Colonic mucosa (tissue), 4 donors: ENCODE results near the gene TEX22. TPM values are rescaled to one million over a fixed set of nuclear protein-coding genes. Genes with fewer than 3 reads are reported as not detected.

Experiments
- DNase-seq: peaks from one replicate; pipeline ENCODE4 v3.0.0-alpha.2; 2020
- H3K27ac ChIP-seq: fragments of 200-600 bp; one replicate; pipeline ENCODE4 v1.8.0; 2021
- H3K27me3 ChIP-seq: fragments of 200-600 bp; one replicate; pipeline ENCODE4 v1.8.0; 2021
- H3K36me3 ChIP-seq: fragments of 200-600 bp; one replicate; pipeline ENCODE4 v1.8.0; 2021
- H3K4me1 ChIP-seq: fragments of 200-600 bp; one replicate; pipeline ENCODE4 v1.8.0; 2021; ENCODE audit warnings: mild to moderate bottlenecking
- H3K4me3 ChIP-seq: fragments of 200-600 bp; one replicate; pipeline ENCODE4 v1.8.0; 2021
- H3K9ac ChIP-seq, 2 donors: one replicate each; pipeline ENCODE4 v1.7.0; 2013; ENCODE audit warnings: control low read depth in 2 of 2, low read depth in 2 of 2, low read length in 2 of 2
- H3K9me3 ChIP-seq: fragments of 200-600 bp; one replicate; pipeline ENCODE4 v1.8.0; 2021
- CTCF ChIP-seq: fragments of 200-600 bp; IDR thresholded peaks from one replicate; pipeline ENCODE4 v1.8.0; 2022; ENCODE audit warnings: antibody characterized with exemption, mild to moderate bottlenecking
- intact Hi-C: fragments of 100-400 bp; cut with DNase I; formaldehyde crosslinking; loops from one replicate; pipeline ENCODE4 v1.14.1; 2022
- total RNA-seq, 2 donors: library from RNA; stranded (reverse); fragmentation: NEBNext Ultra II Directional in 1 of 2; extraction: Animal tissue kit (Norgen Biotek cat#: 25700) in 1 of 2; gene quantifications; one replicate each; pipeline ENCODE4 v1.2.1, GENCODE V29; 2021
- donor health status: healthy.
- donor health status: DM: no; HTN: no; CAD: no.
- donor health status: DM: no; HTN: no; CAD: no.

The TEX22 gene
- total RNA-seq, 2 donors from 2014 or later = 1.4 to 2.4 TPM

- H3K36me3 ChIP-seq = no peaks in the 10 kb centered on the region
- H3K4me3 ChIP-seq = no peak overlapping the region
- intact Hi-C loops = no loop called here
- DNase-seq = no peak
- H3K9ac ChIP-seq = no peak overlapping the region
- no peaks in the 10 kb centered on the region for H3K4me1 ChIP-seq
- H3K9me3 ChIP-seq = no peaks in the 10 kb centered on the region
- TF ChIP-seq CTCF = no peak
- no peak overlapping the region for H3K27ac ChIP-seq
- H3K27me3 ChIP-seq = no peaks in the 10 kb centered on the region
These were observed 14.2 kb upstream of the TEX22 start for GRCh38 chr14:105384041-105384557.

- Histone ChIP-seq H3K4me1 (no peaks in the 10 kb centered on the region), H3K27ac (no peak overlapping the region), H3K4me3 (no peak overlapping the region), H3K27me3 (no peaks in the 10 kb centered on the region), H3K9me3 (no peaks in the 10 kb centered on the region), H3K9ac (no peak overlapping the region), H3K36me3 (no peaks in the 10 kb centered on the region)
- DNase-seq = no peak
- intact Hi-C loops = no loop called here
- TF ChIP-seq CTCF = no peak
These were observed 13.6 kb upstream of the TEX22 start for GRCh38 chr14:105384605-105385321.

- H3K27ac ChIP-seq = no peak overlapping the region
- intact Hi-C loops = no loop called here
- no peak for DNase-seq
- TF ChIP-seq CTCF = no peak
- no peak overlapping the region for H3K4me3 ChIP-seq
- no peaks in the 10 kb centered on the region for H3K9me3 ChIP-seq
- no peaks in the 10 kb centered on the region for H3K4me1 ChIP-seq
- no peaks in the 10 kb centered on the region for H3K36me3 ChIP-seq
- H3K9ac ChIP-seq = no peak overlapping the region
- no peaks in the 10 kb centered on the region for H3K27me3 ChIP-seq
These were observed 13.1 kb upstream of the TEX22 start for GRCh38 chr14:105385322-105385637.

- no peak overlapping the region for H3K27ac ChIP-seq
- H3K9me3 ChIP-seq = no peaks in the 10 kb centered on the region
- H3K9ac ChIP-seq = no peak overlapping the region
- intact Hi-C loops = no loop called here
- no peaks in the 10 kb centered on the region for H3K4me1 ChIP-seq
- H3K27me3 ChIP-seq = no peaks in the 10 kb centered on the region
- H3K36me3 ChIP-seq = no peaks in the 10 kb centered on the region
- no peak for TF ChIP-seq CTCF
- no peak overlapping the region for H3K4me3 ChIP-seq
- DNase-seq = no peak
These were observed 12.5 kb upstream of the TEX22 start for GRCh38 chr14:105385698-105386365.

- no peaks in the 10 kb centered on the region for H3K4me1 ChIP-seq
- intact Hi-C loops = no loop called here
- H3K9ac ChIP-seq = no peak overlapping the region
- H3K27me3 ChIP-seq = no peaks in the 10 kb centered on the region
- no peaks in the 10 kb centered on the region for H3K36me3 ChIP-seq
- TF ChIP-seq CTCF = no peak
- H3K27ac ChIP-seq = no peak overlapping the region
- H3K9me3 ChIP-seq = no peaks in the 10 kb centered on the region
- DNase-seq = no peak
- H3K4me3 ChIP-seq = no peak overlapping the region
These were observed 11.5 kb upstream of the TEX22 start for GRCh38 chr14:105386581-105387529.
